IPS DF 4.7 (cell line): ENCODE measurements around the gene ZNF280D.
"Not testable (repeated sequence)": the region's sequence is repeated elsewhere in the genome, so short reads cannot be mapped to it uniquely, and the experiment has no call there.

ENCODE experiments used
- DNase-seq: peaks from one replicate; pipeline ENCODE4 v3.0.0-alpha.2; 2013; ENCODE audit warnings: low spot score; ENCODE audit errors: extremely low read depth

Gene ZNF280D

GRCh38 chr15:56719021-56719612 is 14.2 kb downstream of the ZNF280D start:
- DNase-seq: no peak

- no peak for DNase-seq
These were observed 14.7 kb downstream of the ZNF280D start for GRCh38 chr15:56718560-56718959.

- no peak for DNase-seq
These were observed 17.0 kb downstream of the ZNF280D start for GRCh38 chr15:56716334-56716733.

GRCh38 chr15:56715220-56715619 is 18.1 kb downstream of the ZNF280D start:
- DNase-seq: no peak

- DNase-seq: not testable (repeated sequence)
These were observed 23.8 kb downstream of the ZNF280D start for GRCh38 chr15:56709502-56709901.

- no peak for DNase-seq
These were observed 33.6 kb downstream of the ZNF280D start for GRCh38 chr15:56699743-56700142.

- DNase-seq: no peak
These were observed 35.0 kb downstream of the ZNF280D start for GRCh38 chr15:56698270-56698669.

- no peak for DNase-seq
These were observed 39.5 kb downstream of the ZNF280D start for GRCh38 chr15:56693761-56694160.

- no peak for DNase-seq
These were observed 42.6 kb downstream of the ZNF280D start for GRCh38 chr15:56690733-56691132.

GRCh38 chr15:56683908-56684307 is 49.4 kb downstream of the ZNF280D start:
- DNase-seq: no peak

- DNase-seq: no peak
These were observed 52.2 kb downstream of the ZNF280D start for GRCh38 chr15:56681113-56681512.

GRCh38 chr15:56679225-56679624 is 54.1 kb downstream of the ZNF280D start:
- DNase-seq: no peak

GRCh38 chr15:56678571-56678970 is 54.7 kb downstream of the ZNF280D start:
- no peak for DNase-seq

- no peak for DNase-seq
These were observed 56.0 kb downstream of the ZNF280D start for GRCh38 chr15:56677271-56677670.

GRCh38 chr15:56675930-56676329 is 57.4 kb downstream of the ZNF280D start:
- DNase-seq: no peak

- DNase-seq: no peak
These were observed 58.5 kb downstream of the ZNF280D start for GRCh38 chr15:56674857-56675256.

GRCh38 chr15:56672721-56673120 is 60.6 kb downstream of the ZNF280D start:
- DNase-seq: no peak

GRCh38 chr15:56667517-56667916 is 65.8 kb downstream of the ZNF280D start:
- no peak for DNase-seq

GRCh38 chr15:56660943-56661342 is 72.4 kb downstream of the ZNF280D start:
- DNase-seq: no peak

GRCh38 chr15:56659197-56659596 is 74.1 kb downstream of the ZNF280D start:
- no peak for DNase-seq

GRCh38 chr15:56654624-56655023 is 78.7 kb downstream of the ZNF280D start:
- DNase-seq: no peak

GRCh38 chr15:56654216-56654615 is 79.1 kb downstream of the ZNF280D start:
- DNase-seq: no peak

- DNase-seq: no peak
These were observed 79.5 kb downstream of the ZNF280D start for GRCh38 chr15:56653787-56654186.

GRCh38 chr15:56653107-56653506 is 80.2 kb downstream of the ZNF280D start:
- DNase-seq: no peak
